Measurements from ENCODE around the gene ZBTB21.

The ZBTB21 gene

GRCh38 chr21:42028766-42029425 lies 18.7 kb upstream of the ZBTB21 start:
- WGBS, 2 experiments (ENCODE audit: insufficient coverage in 2 of 2) = 86 to 90% methylated on average over 8 to 9 of the region's 9 CpGs
- H3K36me3 ChIP-seq (ENCODE audit: control insufficient read depth, insufficient read depth, low read length) = no peaks in the 10 kb centered on the region
- no peak overlapping the region for H3K4me3 ChIP-seq (ENCODE audit: extremely low read depth, insufficient read depth, low read length, poor library complexity, severe bottlenecking)
- no peaks in the 10 kb centered on the region for H3K4me1 ChIP-seq (ENCODE audit: control insufficient read depth, insufficient read depth, low read length, poor library complexity, severe bottlenecking)
- no peak overlapping the region for H3K27ac ChIP-seq (ENCODE audit: low read depth, low read length, severe bottlenecking)
- no peaks in the 10 kb centered on the region for H3K9me3 ChIP-seq (ENCODE audit: control insufficient read depth, low read length)

GRCh38 chr21:42027822-42028765 lies 17.9 kb upstream of the ZBTB21 start:
- no peak overlapping the region for H3K4me3 ChIP-seq (ENCODE audit: extremely low read depth, insufficient read depth, low read length, poor library complexity, severe bottlenecking)
- WGBS, 2 experiments (ENCODE audit: insufficient coverage in 2 of 2) = 91 to 94% methylated on average over 20 to 21 of the region's 26 CpGs
- H3K4me1 ChIP-seq (ENCODE audit: control insufficient read depth, insufficient read depth, low read length, poor library complexity, severe bottlenecking) = no peaks in the 10 kb centered on the region
- no peak overlapping the region for H3K27ac ChIP-seq (ENCODE audit: low read depth, low read length, severe bottlenecking)
- no peaks in the 10 kb centered on the region for H3K9me3 ChIP-seq (ENCODE audit: control insufficient read depth, low read length)
- H3K36me3 ChIP-seq (ENCODE audit: control insufficient read depth, insufficient read depth, low read length) = no peaks in the 10 kb centered on the region

- no peaks in the 10 kb centered on the region for H3K36me3 ChIP-seq (ENCODE audit: control insufficient read depth, insufficient read depth, low read length)
- no peaks in the 10 kb centered on the region for H3K9me3 ChIP-seq (ENCODE audit: control insufficient read depth, low read length)
- 92 to 100% methylated on average over 5 to 6 of the region's 6 CpGs for WGBS, 2 experiments (ENCODE audit: insufficient coverage in 2 of 2)
- H3K4me1 ChIP-seq (ENCODE audit: control insufficient read depth, insufficient read depth, low read length, poor library complexity, severe bottlenecking) = peaks cover 4% of the 10 kb centered on the region
- H3K4me3 ChIP-seq (ENCODE audit: extremely low read depth, insufficient read depth, low read length, poor library complexity, severe bottlenecking) = no peak overlapping the region
- no peak overlapping the region for H3K27ac ChIP-seq (ENCODE audit: low read depth, low read length, severe bottlenecking)
Observed at GRCh38 chr21:42027085-42027821, 17.1 kb upstream of the ZBTB21 start.

- 92 to 94% methylated on average over 6 to 7 of the region's 9 CpGs for WGBS, 2 experiments (ENCODE audit: insufficient coverage in 2 of 2)
- H3K36me3 ChIP-seq (ENCODE audit: control insufficient read depth, insufficient read depth, low read length) = no peaks in the 10 kb centered on the region
- H3K9me3 ChIP-seq (ENCODE audit: control insufficient read depth, low read length) = no peaks in the 10 kb centered on the region
- no peak overlapping the region for H3K4me3 ChIP-seq (ENCODE audit: extremely low read depth, insufficient read depth, low read length, poor library complexity, severe bottlenecking)
- no peak overlapping the region for H3K27ac ChIP-seq (ENCODE audit: low read depth, low read length, severe bottlenecking)
- H3K4me1 ChIP-seq (ENCODE audit: control insufficient read depth, insufficient read depth, low read length, poor library complexity, severe bottlenecking) = peaks cover 11% of the 10 kb centered on the region
Observed at GRCh38 chr21:42026082-42026435, 15.9 kb upstream of the ZBTB21 start.

- Histone ChIP-seq H3K36me3 (ENCODE audit: control insufficient read depth, insufficient read depth, low read length) (no peaks in the 10 kb centered on the region), H3K27ac (ENCODE audit: low read depth, low read length, severe bottlenecking) (no peak overlapping the region), H3K4me3 (ENCODE audit: extremely low read depth, insufficient read depth, low read length, poor library complexity, severe bottlenecking) (no peak overlapping the region), H3K9me3 (ENCODE audit: control insufficient read depth, low read length) (no peaks in the 10 kb centered on the region), H3K4me1 (ENCODE audit: control insufficient read depth, insufficient read depth, low read length, poor library complexity, severe bottlenecking) (peaks cover 11% of the 10 kb centered on the region)
- 90 to 91% methylated on average over 8 to 11 of the region's 12 CpGs for WGBS, 2 experiments (ENCODE audit: insufficient coverage in 2 of 2)
Observed at GRCh38 chr21:42025376-42026081, 15.4 kb upstream of the ZBTB21 start.

- Histone ChIP-seq H3K36me3 (ENCODE audit: control insufficient read depth, insufficient read depth, low read length) (no peaks in the 10 kb centered on the region), H3K9me3 (ENCODE audit: control insufficient read depth, low read length) (no peaks in the 10 kb centered on the region), H3K4me3 (ENCODE audit: extremely low read depth, insufficient read depth, low read length, poor library complexity, severe bottlenecking) (no peak overlapping the region), H3K4me1 (ENCODE audit: control insufficient read depth, insufficient read depth, low read length, poor library complexity, severe bottlenecking) (peaks cover 11% of the 10 kb centered on the region), H3K27ac (ENCODE audit: low read depth, low read length, severe bottlenecking) (no peak overlapping the region)
- 94 to 99% methylated on average over 11 of the region's 11 CpGs for WGBS, 2 experiments (ENCODE audit: insufficient coverage in 2 of 2)
Observed at GRCh38 chr21:42022906-42023305, 12.7 kb upstream of the ZBTB21 start.

GRCh38 chr21:42022091-42022430 lies 11.9 kb upstream of the ZBTB21 start:
- H3K4me1 ChIP-seq (ENCODE audit: control insufficient read depth, insufficient read depth, low read length, poor library complexity, severe bottlenecking) = peaks cover 11% of the 10 kb centered on the region
- no peaks in the 10 kb centered on the region for H3K36me3 ChIP-seq (ENCODE audit: control insufficient read depth, insufficient read depth, low read length)
- H3K4me3 ChIP-seq (ENCODE audit: extremely low read depth, insufficient read depth, low read length, poor library complexity, severe bottlenecking) = no peak overlapping the region
- WGBS, 2 experiments (ENCODE audit: insufficient coverage in 2 of 2) = 38 to 42% methylated on average over 12 of the region's 12 CpGs
- H3K9me3 ChIP-seq (ENCODE audit: control insufficient read depth, low read length) = no peaks in the 10 kb centered on the region
- H3K27ac ChIP-seq (ENCODE audit: low read depth, low read length, severe bottlenecking) = peak overlapping the region; percentile 62

GRCh38 chr21:42021371-42022090 lies 11.4 kb upstream of the ZBTB21 start:
- WGBS, 2 experiments (ENCODE audit: insufficient coverage in 2 of 2) = 47 to 65% methylated on average over 17 to 20 of the region's 20 CpGs
- H3K4me3 ChIP-seq (ENCODE audit: extremely low read depth, insufficient read depth, low read length, poor library complexity, severe bottlenecking) = no peak overlapping the region

GRCh38 chr21:42019706-42020105 lies 9.5 kb upstream of the ZBTB21 start:
- WGBS, 2 experiments (ENCODE audit: insufficient coverage in 2 of 2) = 93 to 96% methylated on average over 6 of the region's 6 CpGs
- peaks cover under 1% of the 10 kb centered on the region for H3K9me3 ChIP-seq (ENCODE audit: control insufficient read depth, low read length)
- no peak overlapping the region for H3K4me3 ChIP-seq (ENCODE audit: extremely low read depth, insufficient read depth, low read length, poor library complexity, severe bottlenecking)
- H3K27ac ChIP-seq (ENCODE audit: low read depth, low read length, severe bottlenecking) = no peak overlapping the region
- peaks cover 11% of the 10 kb centered on the region for H3K4me1 ChIP-seq (ENCODE audit: control insufficient read depth, insufficient read depth, low read length, poor library complexity, severe bottlenecking)
- H3K36me3 ChIP-seq (ENCODE audit: control insufficient read depth, insufficient read depth, low read length) = no peaks in the 10 kb centered on the region

More at GRCh38 chr21:42021371-42022090, 11.4 kb upstream of the ZBTB21 start:
- peak overlapping the region; percentile 62 for H3K27ac ChIP-seq (ENCODE audit: low read depth, low read length, severe bottlenecking)
- no peaks in the 10 kb centered on the region for H3K36me3 ChIP-seq (ENCODE audit: control insufficient read depth, insufficient read depth, low read length)
- H3K4me1 ChIP-seq (ENCODE audit: control insufficient read depth, insufficient read depth, low read length, poor library complexity, severe bottlenecking) = peaks cover 11% of the 10 kb centered on the region
- H3K9me3 ChIP-seq (ENCODE audit: control insufficient read depth, low read length) = no peaks in the 10 kb centered on the region
